Measurements from ENCODE around the gene SASH1. TPM values are rescaled to one million over a fixed set of nuclear protein-coding genes. Genes with fewer than 3 reads are reported as not detected.

SASH1 gene
- total RNA-seq, 2 donors from 2014 or later: 80.8 to 99.4 TPM

GRCh38 chr6:148446681-148447080 lies 104.0 kb downstream of the SASH1 start:
- intact Hi-C loops (cut with DNase I): no loop called here

GRCh38 chr6:148447521-148448230 lies 105.0 kb downstream of the SASH1 start:
- intact Hi-C loops (cut with DNase I): no loop called here

More at GRCh38 chr6:148446681-148447080, 104.0 kb downstream of the SASH1 start:
- DNase-seq (ENCODE audit: low spot score): no peak

GRCh38 chr6:148448369-148449012 lies 105.9 kb downstream of the SASH1 start:
- intact Hi-C loops (cut with DNase I): no loop called here

More at GRCh38 chr6:148447521-148448230, 105.0 kb downstream of the SASH1 start:
- DNase-seq (ENCODE audit: low spot score): no peak

GRCh38 chr6:148450866-148451265 lies 108.2 kb downstream of the SASH1 start:
- intact Hi-C loops (cut with DNase I): loop anchor here (10.0 kb wide), 2 partner anchors 76 to 266 kb away; no protein-coding TSS in a partner anchor
- no peak for DNase-seq (ENCODE audit: low spot score)

More at GRCh38 chr6:148448369-148449012, 105.9 kb downstream of the SASH1 start:
- no peak for DNase-seq (ENCODE audit: low spot score)

- intact Hi-C loops (cut with DNase I): loop anchor here (10.0 kb wide), 2 partner anchors 77 to 267 kb away; no protein-coding TSS in a partner anchor
- DNase-seq (ENCODE audit: low spot score): no peak
Observed at GRCh38 chr6:148451690-148452089, 109.1 kb downstream of the SASH1 start.

- intact Hi-C loops (cut with DNase I): loop anchor here (10.0 kb wide), 2 partner anchors 78 to 268 kb away; no protein-coding TSS in a partner anchor
- DNase-seq (ENCODE audit: low spot score): no peak
Observed at GRCh38 chr6:148452876-148453275, 110.2 kb downstream of the SASH1 start.

- no peak for DNase-seq (ENCODE audit: low spot score)
- intact Hi-C loops (cut with DNase I): loop anchor here (10.0 kb wide), 2 partner anchors 79 to 269 kb away; no protein-coding TSS in a partner anchor
Observed at GRCh38 chr6:148453906-148454305, 111.3 kb downstream of the SASH1 start.

GRCh38 chr6:148455225-148455624 lies 112.6 kb downstream of the SASH1 start:
- DNase-seq (ENCODE audit: low spot score): no peak
- intact Hi-C loops (cut with DNase I): loop anchor here (10.0 kb wide), 2 partner anchors 80 to 270 kb away; no protein-coding TSS in a partner anchor

- intact Hi-C loops (cut with DNase I): loop anchor here (10.0 kb wide), 2 partner anchors 81 to 271 kb away; no protein-coding TSS in a partner anchor
- DNase-seq (ENCODE audit: low spot score): no peak
Observed at GRCh38 chr6:148455674-148456558, 113.3 kb downstream of the SASH1 start.

GRCh38 chr6:148457137-148457842 lies 114.7 kb downstream of the SASH1 start:
- intact Hi-C loops (cut with DNase I): loop anchor here (10.0 kb wide), 2 partner anchors 82 to 272 kb away; no protein-coding TSS in a partner anchor
- DNase-seq (ENCODE audit: low spot score): no peak

GRCh38 chr6:148457843-148458159 lies 115.2 kb downstream of the SASH1 start:
- no peak for DNase-seq (ENCODE audit: low spot score)
- intact Hi-C loops (cut with DNase I): loop anchor here (10.0 kb wide), 2 partner anchors 83 to 273 kb away; no protein-coding TSS in a partner anchor

- intact Hi-C loops (cut with DNase I): loop anchor here (10.0 kb wide), 2 partner anchors 84 to 274 kb away; no protein-coding TSS in a partner anchor
- DNase-seq (ENCODE audit: low spot score): no peak
Observed at GRCh38 chr6:148459238-148459637, 116.6 kb downstream of the SASH1 start.

- intact Hi-C loops (cut with DNase I): loop anchor here in 1 of 2 donors (10.0 kb wide), 1 partner anchor 286 kb away; no protein-coding TSS in a partner anchor
- DNase-seq (ENCODE audit: low spot score): no peak
Observed at GRCh38 chr6:148460876-148461646, 118.4 kb downstream of the SASH1 start.

GRCh38 chr6:148461986-148462577 lies 119.4 kb downstream of the SASH1 start:
- no peak for DNase-seq (ENCODE audit: low spot score)
- intact Hi-C loops (cut with DNase I): loop anchor here in 1 of 2 donors (10.0 kb wide), 1 partner anchor 287 kb away; no protein-coding TSS in a partner anchor

GRCh38 chr6:148463671-148464070 lies 121.0 kb downstream of the SASH1 start:
- intact Hi-C loops (cut with DNase I): loop anchor here in 1 of 2 donors (1.0 to 10.0 kb wide), 2 partner anchors 10 to 289 kb away; no protein-coding TSS in a partner anchor
- no peak for DNase-seq (ENCODE audit: low spot score)

GRCh38 chr6:148464319-148465010 lies 121.8 kb downstream of the SASH1 start:
- intact Hi-C loops (cut with DNase I): loop anchor here in 1 of 2 donors (10.0 kb wide), 1 partner anchor 290 kb away; no protein-coding TSS in a partner anchor
- DNase-seq (ENCODE audit: low spot score): no peak

GRCh38 chr6:148465011-148465335 lies 122.3 kb downstream of the SASH1 start:
- intact Hi-C loops (cut with DNase I): loop anchor here in 1 of 2 donors (10.0 kb wide), 1 partner anchor 290 kb away; no protein-coding TSS in a partner anchor

More at GRCh38 chr6:148465011-148465335, 122.3 kb downstream of the SASH1 start:
- no peak for DNase-seq (ENCODE audit: low spot score)
